Neuronal stem cell (in vitro differentiated cells): Measurements from ENCODE around the gene NMNAT3.

Experiments used
- DNase-seq: peaks from one replicate; pipeline ENCODE4 v3.0.0-alpha.2; 2013; ENCODE audit warnings: low spot score
- H2AFZ ChIP-seq: one replicate; pipeline ENCODE4 v1.6.1; 2013; ENCODE audit warnings: mild to moderate bottlenecking, low read length, inconsistent platforms
- H2AK5ac ChIP-seq: 2 replicates; pipeline ENCODE4 v1.6.1; 2013; ENCODE audit warnings: low read depth, mild to moderate bottlenecking, inconsistent platforms, low read length, moderate library complexity, mixed read lengths
- H2BK120ac ChIP-seq: 2 replicates; pipeline ENCODE4 v1.6.1; 2013; ENCODE audit warnings: low read depth, mild to moderate bottlenecking, inconsistent platforms, low read length, moderate library complexity, mixed read lengths
- H2BK12ac ChIP-seq: one replicate; pipeline ENCODE4 v1.6.1; 2013; ENCODE audit warnings: low read length, inconsistent platforms
- H2BK15ac ChIP-seq: 2 replicates; pipeline ENCODE4 v1.6.1; 2013; ENCODE audit warnings: mild to moderate bottlenecking, low read length, inconsistent platforms, mixed read lengths
- H2BK5ac ChIP-seq: one replicate; pipeline ENCODE4 v1.6.1; 2013; ENCODE audit warnings: inconsistent platforms, mild to moderate bottlenecking, low read length, moderate library complexity
- H3K14ac ChIP-seq: one replicate; pipeline ENCODE4 v1.6.1; 2013; ENCODE audit warnings: low read length, inconsistent platforms
- H3K18ac ChIP-seq: 2 replicates; pipeline ENCODE4 v1.6.1; 2013; ENCODE audit warnings: low read length, inconsistent platforms
- H3K23ac ChIP-seq: 2 replicates; pipeline ENCODE4 v1.6.1; 2013; ENCODE audit warnings: low read depth, mild to moderate bottlenecking, mixed read lengths, low read length, inconsistent platforms; ENCODE audit not compliant: poor library complexity
- H3K27ac ChIP-seq: replicated peaks from 3 replicates; pipeline ENCODE4 v1.5.1; 2013; ENCODE audit warnings: low read length, inconsistent platforms
- H3K27me3 ChIP-seq, 3 experiments: 2 replicates each; pipeline ENCODE4 v1.6.1; 2013; ENCODE audit warnings: low read length in 3 of 3, mild to moderate bottlenecking in 2 of 3, inconsistent platforms in 1 of 3, low read depth in 1 of 3, mixed read lengths in 1 of 3, moderate library complexity in 1 of 3; ENCODE audit not compliant: control insufficient read depth in 3 of 3, insufficient read depth in 3 of 3
- H3K36me3 ChIP-seq, 2 donors: replicated peaks in 1 of 2; 2 replicates each; pipeline ENCODE4 v1.6.1; 2013; ENCODE audit warnings: low read length in 2 of 2; ENCODE audit not compliant: control insufficient read depth in 2 of 2, insufficient read depth in 2 of 2
- H3K4ac ChIP-seq: 2 replicates; pipeline ENCODE4 v1.6.1; 2013; ENCODE audit warnings: inconsistent platforms, mild to moderate bottlenecking, low read length, moderate library complexity
- H3K4me1 ChIP-seq, 2 donors: 1 replicate in 1 of 2; 2 replicates in 1 of 2; pipeline ENCODE4 v1.6.1; 2013; ENCODE audit warnings: low read length in 2 of 2, low read depth in 1 of 2; ENCODE audit not compliant: control insufficient read depth in 2 of 2, insufficient read depth in 1 of 2
- H3K4me2 ChIP-seq: one replicate; pipeline ENCODE4 v1.6.1; 2013; ENCODE audit warnings: mild to moderate bottlenecking, low read length, inconsistent platforms; ENCODE audit not compliant: insufficient read depth, poor library complexity, severe bottlenecking
- H3K4me3 ChIP-seq, 2 donors: 2 replicates each; pipeline ENCODE4 v1.5.1; 2013; ENCODE audit warnings: low read length in 2 of 2, mild to moderate bottlenecking in 2 of 2, inconsistent platforms in 1 of 2, moderate library complexity in 1 of 2
- H3K79me1 ChIP-seq: one replicate; pipeline ENCODE4 v1.6.1; 2013; ENCODE audit warnings: low read depth, mild to moderate bottlenecking, inconsistent platforms, low read length, moderate library complexity
- H3K9ac ChIP-seq: one replicate; pipeline ENCODE4 v1.6.1; 2013; ENCODE audit warnings: mild to moderate bottlenecking, low read depth, low read length, inconsistent platforms; ENCODE audit not compliant: poor library complexity
- H3K9me3 ChIP-seq, 2 donors: replicated peaks in 1 of 2; 2 replicates each; pipeline versions ENCODE3 to v1.6.1; 2013; ENCODE audit warnings: low read length in 2 of 2, mild to moderate bottlenecking in 2 of 2, inconsistent platforms in 1 of 2, low read depth in 1 of 2, mixed read lengths in 1 of 2, moderate library complexity in 1 of 2; ENCODE audit not compliant: control insufficient read depth in 2 of 2, insufficient read depth in 1 of 2
- H4K8ac ChIP-seq: one replicate; pipeline ENCODE4 v1.6.1; 2013; ENCODE audit warnings: low read depth, mild to moderate bottlenecking, inconsistent platforms, low read length, moderate library complexity
- H4K91ac ChIP-seq: one replicate; pipeline ENCODE4 v1.6.1; 2013; ENCODE audit warnings: low read length, low read depth, mild to moderate bottlenecking, inconsistent platforms; ENCODE audit not compliant: poor library complexity
- WGBS, 2 donors: extraction: QIAGEN DNeasy Blood & Tissue Kit; methylation state at CpG; one replicate each; pipeline ENCODE4 v1.1.7; 2013; ENCODE audit warnings: missing lambda C conversion rate in 2 of 2, mixed read lengths in 1 of 2; ENCODE audit not compliant: insufficient read length in 2 of 2, insufficient replicate concordance in 1 of 2; ENCODE audit errors: extremely low coverage in 2 of 2; 5-methylcytosine and 5-hydroxymethylcytosine counted together

Gene NMNAT3

DNA sequence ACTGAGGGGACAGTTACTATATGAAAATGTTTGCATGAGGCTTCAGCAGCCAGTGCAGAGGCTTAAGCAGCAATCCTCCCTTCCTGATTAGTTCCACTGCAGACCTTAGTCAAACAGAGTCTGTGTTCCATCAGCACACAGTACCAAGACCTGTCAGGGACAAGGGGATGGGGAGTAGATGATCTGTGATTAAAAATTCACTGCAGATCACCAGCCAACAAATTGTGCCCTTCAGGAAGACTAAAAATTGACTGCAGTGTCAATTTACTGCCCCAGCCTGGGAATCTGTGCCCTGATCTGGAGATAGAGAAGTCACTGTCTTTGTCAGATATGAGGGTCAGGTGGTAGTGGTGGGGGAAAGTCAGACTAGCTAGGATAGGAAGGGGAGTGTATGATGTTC, 13.8 kb upstream of the NMNAT3 start:
- no peaks in the 10 kb centered on the region for H3K36me3 ChIP-seq
- no peak overlapping the region for H3K27ac ChIP-seq
- H3K9me3 ChIP-seq: no peaks in the 10 kb centered on the region
- peaks cover 5 to 10% of the 10 kb centered on the region in 2 donors for H3K4me1 ChIP-seq
- no peak overlapping the region for H3K18ac ChIP-seq
- no peak overlapping the region for H2BK15ac ChIP-seq
- no peak overlapping the region for H2BK120ac ChIP-seq
- no peaks in the 10 kb centered on the region for H3K79me1 ChIP-seq
- no peak overlapping the region for H2BK12ac ChIP-seq
- no peak overlapping the region for H3K4me2 ChIP-seq
- DNase-seq: no peak
- H3K23ac ChIP-seq: no peak overlapping the region
- H2BK5ac ChIP-seq: no peak overlapping the region
- H2AK5ac ChIP-seq: no peak overlapping the region
- no peak overlapping the region for H3K9ac ChIP-seq
- H4K8ac ChIP-seq: no peak overlapping the region
- H3K14ac ChIP-seq: no peak overlapping the region
- H4K91ac ChIP-seq: no peak overlapping the region
- peaks cover 0 to 26% (median 6%) of the 10 kb centered on the region in 3 experiments for H3K27me3 ChIP-seq
- no peak overlapping the region for H3K4me3 ChIP-seq
- H3K4ac ChIP-seq: no peak overlapping the region
- H2AFZ ChIP-seq: no peak overlapping the region

DNA sequence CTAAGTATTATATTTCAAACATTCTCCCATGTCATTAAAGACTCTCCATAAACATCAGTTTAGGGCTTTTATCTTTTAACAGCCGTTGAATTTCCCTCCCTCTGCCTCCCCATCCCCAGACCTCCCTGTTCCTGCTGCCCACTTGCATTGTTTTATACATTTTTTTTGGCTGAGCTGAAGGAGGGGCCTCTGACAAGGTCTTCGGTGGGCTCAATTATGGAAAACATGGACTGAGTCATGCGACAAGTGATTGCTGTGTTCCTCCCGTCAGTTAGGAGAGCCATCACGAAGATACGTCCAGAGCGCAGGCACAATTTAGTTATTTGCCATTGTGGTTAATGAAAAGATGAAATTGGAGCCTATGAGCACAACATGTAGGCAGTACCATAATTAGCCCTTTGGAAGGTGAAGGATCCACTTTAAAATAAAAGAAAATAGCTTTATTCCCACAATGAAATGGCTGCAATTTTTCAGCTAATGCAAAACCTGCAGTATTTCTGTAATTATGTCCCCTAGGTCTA, 12.0 kb upstream of the NMNAT3 start:
- Histone ChIP-seq H3K79me1 (no peaks in the 10 kb centered on the region), H2BK5ac (no peak overlapping the region), H3K9me3 (no peaks in the 10 kb centered on the region), H3K18ac (no peak overlapping the region), H2BK12ac (no peak overlapping the region), H3K4me3 (no peak overlapping the region), H3K4me1 (peaks cover 5 to 10% of the 10 kb centered on the region in 2 donors), H3K27me3 (peaks cover 0 to 27% (median 8%) of the 10 kb centered on the region in 3 experiments), H3K27ac (no peak overlapping the region), H4K8ac (no peak overlapping the region), H3K4me2 (no peak overlapping the region), H2BK120ac (no peak overlapping the region), H3K14ac (no peak overlapping the region), H2AK5ac (no peak overlapping the region), H3K9ac (no peak overlapping the region), H3K36me3 (no peaks in the 10 kb centered on the region), H2BK15ac (no peak overlapping the region), H3K4ac (no peak overlapping the region), H2AFZ (no peak overlapping the region), H4K91ac (no peak overlapping the region), H3K23ac (no peak overlapping the region)
- WGBS, 2 donors: no CpG with 5 or more reads among the region's 7 CpGs
- no peak for DNase-seq

DNA sequence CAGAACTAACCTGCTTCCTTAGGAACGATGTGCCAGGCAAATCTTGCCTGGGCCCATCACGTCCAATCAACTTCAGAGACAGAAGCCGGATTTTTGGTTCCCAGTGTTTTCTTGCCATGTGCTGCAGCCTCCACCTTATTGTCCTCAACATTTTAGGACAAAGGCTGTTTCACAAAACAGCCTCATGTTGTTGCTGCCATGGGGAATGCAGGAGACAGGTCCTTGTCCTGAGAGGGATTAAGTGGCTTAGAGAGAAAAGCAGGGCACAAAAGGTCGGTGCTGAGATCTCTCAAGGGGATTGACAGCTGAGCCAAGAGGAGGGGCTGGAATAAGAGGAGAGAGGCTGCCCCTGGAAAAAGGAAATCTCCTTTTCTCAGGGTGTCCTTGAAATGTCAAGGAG, 11.3 kb upstream of the NMNAT3 start:
- Histone ChIP-seq H2AFZ (peak overlapping the region; percentile 8), H4K8ac (no peak overlapping the region), H2BK15ac (no peak overlapping the region), H3K18ac (peak overlapping the region; percentile 11), H3K4ac (no peak overlapping the region), H4K91ac (no peak overlapping the region), H2AK5ac (no peak overlapping the region), H3K9me3 (no peaks in the 10 kb centered on the region), H3K14ac (peak overlapping the region; percentile 77), H3K79me1 (no peaks in the 10 kb centered on the region), H3K27ac (no peak overlapping the region), H3K4me1 (peaks cover 5 to 10% of the 10 kb centered on the region in 2 donors), H2BK120ac (no peak overlapping the region), H3K27me3 (peaks cover 0 to 27% (median 8%) of the 10 kb centered on the region in 3 experiments), H3K4me3 (no peak overlapping the region), H3K9ac (no peak overlapping the region), H2BK5ac (no peak overlapping the region), H3K4me2 (peak overlapping the region; percentile 44), H3K36me3 (no peaks in the 10 kb centered on the region), H3K23ac (no peak overlapping the region), H2BK12ac (no peak overlapping the region)
- no CpG with 5 or more reads among the region's 4 CpGs for WGBS, 2 donors
- peak; percentile 93 for DNase-seq

DNA sequence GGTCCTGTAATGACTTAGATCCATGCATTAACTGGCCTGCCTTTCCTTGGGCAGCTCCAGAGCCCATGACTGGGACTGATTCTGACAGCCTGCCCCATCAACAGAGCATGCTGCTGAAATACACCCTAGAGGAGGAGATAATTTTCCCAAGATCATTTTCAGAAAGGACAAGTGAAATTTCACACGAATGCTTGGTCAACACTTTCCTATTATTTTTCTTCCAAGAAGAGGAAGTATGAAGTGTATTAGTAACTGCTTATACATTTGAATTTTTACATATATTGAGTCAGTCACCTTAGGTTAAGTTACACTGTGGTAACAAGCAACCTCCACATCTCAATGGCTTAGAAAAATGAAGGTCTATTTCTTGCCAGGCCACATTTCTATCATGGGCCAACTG, 9.7 kb upstream of the NMNAT3 start:
- Histone ChIP-seq H2BK5ac (no peak overlapping the region), H2BK15ac (no peak overlapping the region), H3K36me3 (no peaks in the 10 kb centered on the region), H3K4ac (no peak overlapping the region), H3K4me1 (peaks cover 5 to 10% of the 10 kb centered on the region in 2 donors), H3K18ac (peak overlapping the region; percentile 6), H3K27me3 (peaks cover 0 to 24% (median 8%) of the 10 kb centered on the region in 3 experiments), H3K4me2 (no peak overlapping the region), H2BK12ac (no peak overlapping the region), H4K91ac (no peak overlapping the region), H2BK120ac (no peak overlapping the region), H3K23ac (no peak overlapping the region), H3K79me1 (no peaks in the 10 kb centered on the region), H3K27ac (no peak overlapping the region), H3K4me3 (no peak overlapping the region), H3K9ac (no peak overlapping the region), H2AFZ (no peak overlapping the region), H4K8ac (no peak overlapping the region), H2AK5ac (no peak overlapping the region), H3K14ac (no peak overlapping the region), H3K9me3 (no peaks in the 10 kb centered on the region)
- DNase-seq: no peak
- no CpG with 5 or more reads among the region's 1 CpG for WGBS, 2 donors
